ENCODE measurements around the gene NPIPA5.
"Not testable (repeated sequence)": the region's sequence is repeated elsewhere in the genome, so short reads cannot be mapped to it uniquely, and the experiment has no call there.

NPIPA5 gene

DNA sequence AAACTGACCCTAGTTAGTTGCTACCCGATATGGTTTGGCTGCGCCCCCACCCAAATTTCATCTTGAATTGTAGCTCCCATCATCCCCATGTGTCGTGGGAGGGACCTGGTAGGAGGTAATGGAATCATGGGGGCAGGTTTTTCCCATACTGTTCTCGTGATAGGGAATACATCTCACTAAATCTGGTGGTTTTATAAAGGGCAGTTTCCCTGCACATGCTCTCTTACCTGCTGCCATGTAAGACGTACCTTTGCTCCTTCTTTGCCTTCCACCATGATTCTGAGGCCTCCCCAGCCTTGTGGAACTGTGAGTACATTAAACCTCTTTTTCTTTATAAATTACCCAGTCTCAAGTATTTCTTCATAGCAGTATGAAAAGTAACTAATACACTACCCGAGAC lies 10.0 kb upstream of the NPIPA5 start:
- DNase-seq: not testable (repeated sequence)

DNA sequence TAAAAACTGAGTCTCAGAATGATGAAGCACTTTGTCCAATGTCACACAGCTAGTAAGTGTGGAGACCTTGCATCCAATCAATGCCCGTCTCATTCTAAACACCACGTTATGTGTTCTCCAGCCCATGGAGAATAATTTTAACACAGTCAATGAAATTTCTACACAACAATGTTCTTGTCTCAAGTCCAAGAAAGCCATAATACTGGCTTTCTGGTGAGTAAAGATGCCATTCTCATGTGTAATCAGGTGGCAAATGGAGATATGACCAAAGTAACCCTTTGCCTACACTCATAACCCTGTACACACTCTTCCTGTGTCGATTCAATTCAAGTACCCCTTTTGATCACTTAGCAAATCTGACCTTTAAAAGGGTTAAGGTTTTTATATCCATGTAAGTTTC lies 4.7 kb upstream of the NPIPA5 start:
- DNase-seq: not testable (repeated sequence)

DNA sequence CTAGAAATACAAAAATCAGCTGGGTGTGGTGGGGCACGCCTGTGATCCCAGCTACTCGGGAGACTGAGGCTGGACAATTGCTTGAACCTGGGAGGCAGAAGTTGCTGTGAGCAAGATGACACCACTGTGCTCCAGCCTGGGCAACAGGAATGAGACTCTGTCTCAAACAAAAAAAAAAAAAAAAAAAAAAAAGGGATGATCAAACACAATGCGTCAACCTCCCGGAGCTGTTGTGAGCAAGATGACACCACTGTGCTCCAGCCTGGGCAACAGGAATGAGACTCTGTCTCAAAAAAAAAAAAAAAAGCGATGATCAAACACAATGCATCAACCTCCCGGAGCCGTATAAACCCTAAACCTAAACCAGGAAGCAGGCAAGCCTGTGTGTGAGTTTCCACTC lies 20.6 kb downstream of the NPIPA5 start:
- DNase-seq: not testable (repeated sequence)

DNA sequence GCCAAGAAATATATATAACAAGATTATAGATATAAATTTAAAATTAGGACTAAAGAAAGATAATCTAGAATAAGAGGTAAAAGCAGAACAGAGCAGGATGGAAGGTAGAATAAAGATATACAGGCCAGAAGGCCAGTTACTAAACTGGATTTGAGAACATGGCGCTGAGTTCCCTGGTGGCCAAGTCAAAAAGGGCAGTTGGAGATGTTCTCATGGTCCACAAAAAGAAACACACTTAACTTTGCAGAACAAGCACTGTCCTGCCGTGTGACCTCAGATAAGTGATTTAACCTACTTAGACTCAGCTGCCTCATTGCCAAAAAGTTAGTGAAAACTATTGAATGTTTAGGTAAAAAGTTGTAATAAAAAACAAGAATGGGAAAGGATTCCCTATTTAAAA lies 23.2 kb downstream of the NPIPA5 start:
- not testable (repeated sequence) for DNase-seq

DNA sequence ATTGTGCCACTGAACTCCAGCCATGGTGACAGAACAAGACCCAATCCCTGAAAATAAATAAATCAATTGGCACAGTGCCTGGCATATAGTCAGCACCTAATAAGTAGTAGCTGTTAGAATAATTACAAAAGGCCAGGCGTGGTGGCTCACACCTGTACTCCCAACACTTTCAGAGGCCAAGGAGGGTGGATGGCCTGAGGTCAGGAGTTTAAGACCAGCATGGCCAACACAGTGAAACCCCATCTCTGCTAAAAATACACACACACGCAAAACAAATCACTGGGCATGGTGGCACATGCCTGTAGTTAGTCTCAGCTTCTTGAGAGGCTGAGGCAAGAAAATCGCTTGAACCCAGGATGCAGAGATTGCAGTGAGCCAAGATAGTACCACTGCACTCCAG lies 25.2 kb downstream of the NPIPA5 start:
- not testable (repeated sequence) for DNase-seq

DNA sequence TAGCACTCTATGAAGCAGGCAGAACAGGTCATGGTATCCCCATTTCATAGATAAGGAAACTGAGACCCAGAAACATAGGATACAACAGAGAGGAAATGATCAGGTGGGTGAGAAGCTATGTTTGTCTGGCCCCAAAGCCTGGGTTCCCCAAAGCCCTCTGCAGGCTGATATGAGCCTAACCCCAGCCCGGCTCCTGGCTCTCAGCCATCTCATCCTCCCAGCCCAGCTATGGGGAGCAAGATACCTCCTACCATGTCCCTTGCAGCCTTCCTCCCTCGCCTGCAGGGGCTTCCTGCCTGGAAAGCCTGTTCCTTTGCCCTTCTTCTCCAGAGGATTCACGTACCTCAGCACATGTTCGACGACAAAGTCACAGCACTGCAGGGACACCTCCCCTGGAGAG lies 26.3 kb downstream of the NPIPA5 start:
- DNase-seq: not testable (repeated sequence)

DNA sequence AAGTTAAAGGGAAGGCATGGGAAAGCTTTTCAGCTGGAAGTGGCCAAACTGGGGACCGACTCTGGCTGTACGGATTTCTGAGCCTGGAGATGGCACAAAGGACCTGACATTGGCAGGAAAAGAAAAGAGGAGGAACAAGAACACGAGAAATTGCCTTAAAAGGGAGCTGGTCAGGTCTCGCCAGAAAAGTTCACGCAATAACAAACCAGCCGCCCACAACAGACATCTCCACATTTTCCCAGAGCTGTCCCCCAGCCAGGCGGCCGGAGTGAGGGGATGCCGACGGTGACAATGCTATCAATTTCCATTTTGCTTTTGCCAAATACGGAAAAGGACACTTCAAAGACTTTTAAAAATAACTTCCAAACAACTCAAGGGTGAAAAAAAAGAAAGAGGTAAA lies 26.8 kb downstream of the NPIPA5 start:
- not testable (repeated sequence) for DNase-seq

GRCh38 chr16:15348721-15349120 lies 29.4 kb downstream of the NPIPA5 start:
- DNase-seq: not testable (repeated sequence)

DNA sequence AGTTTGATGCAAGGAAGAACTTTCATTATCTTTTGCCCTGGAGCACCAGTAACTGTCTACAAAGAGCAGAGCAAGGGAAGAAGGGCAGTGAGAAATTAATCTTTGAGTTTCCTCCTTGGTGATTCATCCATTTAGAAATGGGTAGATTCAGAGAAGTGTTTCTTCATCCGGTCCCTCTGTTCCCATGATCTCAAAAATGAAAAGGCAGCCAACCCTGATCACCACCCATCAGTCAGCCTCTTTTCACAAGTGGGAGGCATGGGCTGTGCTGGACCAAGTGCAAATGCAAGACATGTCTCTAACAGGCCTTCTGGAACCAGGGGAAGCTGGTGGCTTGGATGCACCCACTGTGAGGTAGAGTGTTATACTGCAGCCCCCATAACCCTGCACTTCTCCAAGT lies 35.8 kb downstream of the NPIPA5 start:
- not testable (repeated sequence) for DNase-seq

GRCh38 chr16:15338986-15339385 lies 39.1 kb downstream of the NPIPA5 start:
- not testable (repeated sequence) for DNase-seq

- not testable (repeated sequence) for DNase-seq
Observed at GRCh38 chr16:15337974-15338605, 40.0 kb downstream of the NPIPA5 start.

GRCh38 chr16:15335609-15336008 lies 42.5 kb downstream of the NPIPA5 start:
- not testable (repeated sequence) for DNase-seq

DNA sequence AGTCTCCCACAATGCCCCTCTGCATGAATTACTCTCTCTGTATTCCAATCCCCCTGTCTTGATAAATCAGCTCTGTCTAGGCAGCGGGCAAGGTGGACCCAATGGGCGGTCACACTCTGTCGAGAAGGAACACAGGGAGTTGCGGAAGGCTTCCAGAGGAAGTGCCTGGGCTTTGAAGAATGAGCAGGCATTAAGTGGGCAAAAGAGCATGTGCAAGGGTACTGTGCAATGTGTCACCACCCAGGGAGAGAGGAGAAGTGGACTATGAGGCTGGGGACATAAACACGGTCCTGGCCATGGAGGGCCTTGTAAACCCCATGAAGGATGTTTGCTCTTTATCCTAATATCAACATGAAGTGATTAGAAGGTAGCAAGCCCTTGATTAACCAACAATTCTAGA lies 44.1 kb downstream of the NPIPA5 start:
- not testable (repeated sequence) for DNase-seq

GRCh38 chr16:15330978-15331377 lies 47.1 kb downstream of the NPIPA5 start:
- not testable (repeated sequence) for DNase-seq

DNA sequence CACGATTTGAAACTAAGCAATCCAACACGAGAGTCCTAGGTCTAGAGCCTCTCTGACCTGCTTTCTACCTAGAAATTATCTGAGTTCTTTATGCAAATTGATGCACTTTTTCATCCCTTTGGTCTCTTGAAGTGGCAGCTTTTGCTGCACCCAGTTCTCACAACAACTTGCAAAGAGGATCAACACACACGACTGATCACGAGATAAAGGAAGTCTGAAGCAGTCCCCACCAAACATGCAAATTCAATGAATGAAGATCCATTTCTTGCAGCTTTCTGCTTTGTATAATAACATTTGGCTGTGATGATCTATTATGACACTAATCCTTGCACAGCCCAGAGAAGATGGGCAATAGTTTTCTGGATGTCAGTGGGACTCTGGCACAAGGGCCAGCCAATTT lies 53.1 kb downstream of the NPIPA5 start:
- DNase-seq: not testable (repeated sequence)

DNA sequence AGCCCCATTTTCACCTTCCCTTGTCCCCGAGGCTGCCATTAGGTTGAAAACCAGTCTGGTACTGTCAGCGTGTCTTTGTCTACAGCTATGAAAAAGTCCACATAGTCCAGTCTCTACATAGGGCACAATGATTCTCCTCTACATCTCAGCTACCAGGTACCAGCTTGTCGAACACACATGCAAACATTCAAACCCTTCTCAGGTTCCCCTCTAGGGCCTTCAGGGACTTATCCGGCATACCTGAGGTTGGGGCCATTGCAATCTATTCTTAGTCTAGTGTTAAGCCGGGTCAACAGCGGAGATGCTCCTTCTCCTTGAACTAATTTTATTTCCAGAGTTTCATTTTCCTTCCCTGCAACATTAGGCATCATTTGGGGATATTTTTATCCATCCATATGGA lies 54.7 kb downstream of the NPIPA5 start:
- DNase-seq: not testable (repeated sequence)

- DNase-seq: not testable (repeated sequence)
Observed at GRCh38 chr16:15321221-15321620, 56.9 kb downstream of the NPIPA5 start.

DNA sequence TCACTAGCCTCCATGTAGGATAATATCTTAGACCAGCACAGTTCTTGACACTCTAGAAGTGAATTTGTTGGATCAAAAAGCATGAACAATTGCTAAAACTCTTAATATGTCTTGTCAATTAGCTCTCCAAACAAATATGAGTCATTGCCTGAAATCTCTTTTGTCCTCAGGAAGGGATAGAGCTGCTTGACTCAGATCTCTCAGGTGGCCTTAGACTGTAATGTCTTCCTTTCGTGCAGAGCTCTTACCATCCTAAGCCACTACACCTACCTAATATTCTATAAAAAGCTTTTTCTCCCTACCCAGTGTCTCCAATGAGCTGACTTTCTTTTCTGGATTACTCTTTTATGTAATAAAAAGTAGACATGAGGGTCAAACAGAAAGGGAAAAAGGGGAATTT lies 63.5 kb downstream of the NPIPA5 start:
- DNase-seq: not testable (repeated sequence)
